PFSK-1 (cell line): ENCODE results near the gene INPP4B.

Source experiments
- POLR2AphosphoS5 ChIP-seq: IDR thresholded peaks from 2 replicates; pipeline ENCODE4 v1.6.1; 2012; ENCODE audit warnings: low read depth, mild to moderate bottlenecking, control low read depth, low read length, moderate library complexity
- TAF1 ChIP-seq: IDR thresholded peaks from 2 replicates; pipeline ENCODE4 v1.6.1; 2012; ENCODE audit warnings: low read length, control low read depth, borderline replicate concordance; ENCODE audit not compliant: insufficient read depth

DNA sequence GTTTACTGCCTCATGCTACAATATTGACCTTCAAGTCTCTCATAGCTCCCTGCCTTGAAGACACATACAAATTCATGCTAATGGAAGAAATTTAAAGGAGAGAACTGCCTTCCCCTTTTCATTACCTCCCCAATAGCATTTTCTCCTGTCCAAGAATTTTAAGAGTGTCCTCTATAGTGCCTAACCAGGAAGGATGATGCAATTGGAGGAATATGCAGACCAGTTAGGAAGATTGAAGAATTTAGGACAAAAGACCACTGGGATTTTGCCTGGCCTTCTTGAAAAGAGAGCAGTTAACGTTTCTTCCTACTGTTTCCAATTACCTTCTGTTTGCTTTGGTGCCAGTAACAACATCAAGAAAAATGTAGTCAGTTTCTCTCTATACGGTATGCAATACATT lies 443.9 kb downstream of the INPP4B start:
- TF ChIP-seq POLR2AphosphoS5 (no peak), TAF1 (no peak)
